EL (cell line): ENCODE measurements around the gene EFHC1.
A peak's percentile ranks its signal among the peaks of the same experiment; 100 is the strongest.

Experiments used
- DNase-seq: peaks from one replicate; pipeline ENCODE4 v3.0.0-alpha.2; 2016

EFHC1 gene

DNA sequence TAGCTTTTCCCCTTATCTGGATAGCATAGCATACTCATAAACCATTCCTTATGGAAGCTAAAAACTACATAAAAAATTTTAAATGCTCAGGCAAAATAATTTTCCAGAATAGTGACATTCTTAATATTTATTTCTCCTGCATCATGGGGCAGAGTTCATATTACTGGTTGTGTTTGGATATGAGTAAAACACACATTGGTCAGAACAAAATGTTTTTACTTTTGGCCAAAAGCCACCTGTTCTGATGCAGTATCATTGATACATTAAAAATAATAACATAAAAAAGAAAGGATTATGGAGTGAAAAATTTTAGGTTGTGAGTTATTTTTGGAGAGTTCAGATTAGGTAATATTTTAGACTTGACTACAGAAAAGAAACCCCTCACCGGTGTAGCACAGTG, 123.1 kb downstream of the EFHC1 start:
- no peak for DNase-seq

GRCh38 chr6:52543729-52544601, 123.8 kb downstream of the EFHC1 start:
- peak; percentile 92 for DNase-seq

GRCh38 chr6:52544602-52545405, 124.7 kb downstream of the EFHC1 start:
- DNase-seq: peak; percentile 54

GRCh38 chr6:52545406-52546119, 125.4 kb downstream of the EFHC1 start:
- no peak for DNase-seq

- no peak for DNase-seq
Measured at GRCh38 chr6:52546192-52546591, 126.0 kb downstream of the EFHC1 start.

DNA sequence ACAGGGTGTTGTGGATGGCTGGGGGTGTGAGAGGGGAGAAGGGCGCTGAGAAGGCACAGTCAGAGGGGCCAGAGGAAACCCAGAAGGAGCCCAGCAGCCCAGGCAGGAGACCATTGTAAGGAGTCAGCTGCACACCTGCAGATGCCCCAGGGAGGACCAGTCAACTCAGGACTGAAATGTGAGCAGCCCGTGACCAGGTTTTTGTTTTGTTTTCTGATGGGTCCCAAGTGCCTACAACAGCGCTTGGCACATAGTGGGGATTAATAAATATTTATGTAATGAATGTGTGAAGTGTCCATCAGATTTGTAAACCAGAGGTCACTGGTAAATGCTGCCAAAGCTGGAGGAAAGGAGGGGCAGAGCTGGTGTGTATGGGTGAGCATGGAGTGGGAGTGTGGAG, 126.5 kb downstream of the EFHC1 start:
- DNase-seq: no peak

DNA sequence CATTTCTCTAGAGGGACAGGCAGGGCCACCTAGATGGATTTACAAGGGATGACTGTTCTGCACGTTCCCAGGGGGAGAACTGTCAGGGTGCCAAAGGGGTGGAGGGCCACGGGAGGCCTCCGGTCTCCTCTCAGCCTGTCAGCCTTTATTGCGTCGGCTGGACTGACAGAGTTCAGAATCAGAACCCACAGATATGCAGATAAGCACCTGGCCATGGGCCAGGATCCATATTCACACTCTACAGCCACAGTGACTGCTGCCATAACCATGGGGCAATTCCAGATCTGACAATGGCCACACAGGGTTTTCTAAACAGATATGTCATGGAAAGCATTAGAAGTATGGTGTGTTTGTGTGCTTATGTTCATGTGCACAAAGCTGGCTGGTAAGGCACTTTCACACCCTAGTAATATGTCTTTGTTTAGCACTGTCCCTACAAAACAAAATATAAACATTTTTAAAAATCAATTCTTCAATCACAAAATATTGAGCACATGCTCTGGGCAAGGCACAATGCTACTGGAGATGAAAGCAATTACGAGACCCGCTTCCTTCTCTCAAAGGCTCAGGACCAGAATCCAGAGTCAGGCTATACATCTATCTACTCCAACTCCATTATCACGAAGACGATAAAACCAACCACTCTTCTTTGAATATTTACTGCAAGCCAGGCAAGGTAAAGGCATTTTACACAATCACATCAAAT, 127.7 kb downstream of the EFHC1 start:
- DNase-seq: peak; percentile 88

DNA sequence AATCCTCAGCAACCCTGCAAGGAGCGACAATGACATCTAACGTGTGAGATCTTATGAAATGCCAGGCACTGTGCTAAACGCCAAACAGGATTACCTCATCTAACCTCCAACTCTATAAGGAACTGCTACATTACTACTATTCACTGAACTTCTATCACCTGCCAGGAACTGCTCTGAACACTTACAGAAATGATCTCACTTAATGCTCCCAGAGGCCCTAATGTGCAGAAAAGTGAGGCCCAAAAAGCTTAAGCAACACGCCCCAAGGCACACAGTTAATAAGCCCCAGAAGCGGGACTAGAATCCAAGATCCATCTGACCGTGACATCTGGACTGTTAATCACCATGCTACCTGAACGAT, 128.2 kb downstream of the EFHC1 start:
- no peak for DNase-seq

- no peak for DNase-seq
Measured at GRCh38 chr6:52548999-52549398, 128.9 kb downstream of the EFHC1 start.

GRCh38 chr6:52549428-52549827, 129.3 kb downstream of the EFHC1 start:
- DNase-seq: no peak

DNA sequence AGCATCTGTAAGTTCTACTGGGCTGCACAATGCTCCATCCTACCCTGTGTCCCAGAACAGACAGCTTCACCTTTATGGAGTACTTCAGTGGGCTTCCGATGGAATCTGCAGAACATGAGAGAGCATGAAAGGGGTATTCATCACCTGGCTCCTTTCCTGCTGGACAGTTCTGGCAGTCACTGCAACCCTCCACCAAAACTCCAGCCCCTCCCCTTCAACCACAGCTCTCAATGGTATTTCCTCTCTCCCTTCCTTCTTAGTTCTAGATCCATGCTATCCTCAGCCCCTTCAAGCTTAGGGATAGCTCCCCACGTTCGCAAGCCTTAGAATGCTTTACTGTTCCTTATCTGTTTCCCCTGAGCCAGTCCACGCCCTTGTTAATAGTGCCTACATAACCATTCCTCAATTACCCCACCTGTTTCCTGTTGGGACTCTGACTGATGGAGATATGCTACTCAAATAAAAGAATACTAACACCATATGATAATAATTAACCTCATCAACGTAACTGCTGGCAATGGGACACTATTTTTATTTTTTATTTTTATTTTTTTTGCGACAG, 130.0 kb downstream of the EFHC1 start:
- DNase-seq: no peak

- no peak for DNase-seq
Measured at GRCh38 chr6:52550870-52551269, 130.7 kb downstream of the EFHC1 start.

DNA sequence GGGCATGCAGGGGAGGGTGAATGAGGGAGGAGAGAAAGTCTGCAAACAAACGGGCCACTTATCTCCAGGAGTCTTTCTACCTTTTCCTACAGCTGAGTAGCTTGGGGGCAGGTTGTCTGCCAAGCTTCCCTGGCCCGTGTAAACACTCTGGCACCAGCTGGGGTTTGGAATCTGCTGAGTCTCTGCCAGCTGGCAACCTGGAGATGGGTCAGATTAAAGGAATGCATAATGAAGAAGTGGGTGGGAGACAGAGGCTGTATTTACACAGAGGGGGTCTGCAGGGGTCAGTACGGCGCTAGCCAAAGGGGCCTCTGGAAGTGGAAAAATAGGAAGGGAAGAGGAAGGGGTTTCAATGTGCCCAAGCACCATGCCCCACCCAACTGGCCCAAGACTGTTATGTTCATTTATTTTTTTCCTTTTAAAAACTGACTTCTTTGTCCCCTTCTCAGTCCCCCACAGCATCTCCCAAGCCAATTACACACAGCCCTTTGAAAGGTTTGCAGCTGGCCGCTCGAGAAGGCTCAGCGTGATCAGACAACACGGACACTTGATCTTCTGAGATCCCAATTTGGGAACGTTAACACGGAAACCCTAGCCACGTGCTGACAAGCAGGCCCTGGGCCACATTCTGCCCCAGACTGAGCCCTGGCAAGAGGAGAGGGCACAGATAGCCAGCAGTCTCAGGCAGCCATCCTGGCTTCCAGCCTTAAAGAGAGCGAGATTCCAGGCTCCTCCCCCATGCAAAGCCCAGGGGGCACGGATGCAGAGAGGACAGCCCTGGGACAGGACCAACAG, 131.5 kb downstream of the EFHC1 start:
- peak; percentile 94 for DNase-seq

DNA sequence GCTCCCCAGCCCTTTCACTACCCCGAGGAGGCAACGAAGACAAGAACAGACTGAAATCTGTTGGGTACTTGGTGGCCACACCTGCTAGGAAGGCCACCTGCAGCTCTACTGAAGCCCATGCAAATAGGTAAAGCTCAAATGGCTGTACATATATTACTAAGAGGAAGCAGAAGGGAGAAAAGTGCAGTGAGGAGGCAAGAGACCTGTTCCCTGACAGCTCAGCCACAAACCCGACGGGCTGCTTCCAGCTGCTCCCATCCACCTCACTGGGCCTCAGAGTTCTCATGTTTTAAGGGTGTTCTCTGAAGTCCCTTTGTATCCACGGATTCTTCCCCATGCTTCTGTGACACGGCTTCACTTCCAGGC, 132.1 kb downstream of the EFHC1 start:
- peak; percentile 23 for DNase-seq

DNA sequence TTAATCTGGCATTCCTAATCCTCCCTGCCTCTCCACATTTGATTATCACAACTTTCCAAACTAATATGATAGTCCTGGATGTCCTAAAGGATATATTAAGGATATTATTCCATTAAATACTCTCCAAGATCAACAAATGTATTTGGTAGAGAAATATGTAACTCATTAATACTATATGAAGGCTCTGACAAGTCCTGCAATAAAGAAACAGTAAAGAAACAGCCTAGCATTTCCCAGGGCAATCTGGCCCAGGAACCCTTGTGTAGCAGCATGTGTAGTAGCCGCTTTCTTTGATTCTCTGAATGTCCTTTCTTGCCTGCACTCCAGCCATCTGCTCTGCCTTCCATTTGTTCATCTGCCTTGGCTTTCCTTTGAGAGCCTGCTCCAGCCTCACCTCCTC, 133.0 kb downstream of the EFHC1 start:
- DNase-seq: no peak

DNA sequence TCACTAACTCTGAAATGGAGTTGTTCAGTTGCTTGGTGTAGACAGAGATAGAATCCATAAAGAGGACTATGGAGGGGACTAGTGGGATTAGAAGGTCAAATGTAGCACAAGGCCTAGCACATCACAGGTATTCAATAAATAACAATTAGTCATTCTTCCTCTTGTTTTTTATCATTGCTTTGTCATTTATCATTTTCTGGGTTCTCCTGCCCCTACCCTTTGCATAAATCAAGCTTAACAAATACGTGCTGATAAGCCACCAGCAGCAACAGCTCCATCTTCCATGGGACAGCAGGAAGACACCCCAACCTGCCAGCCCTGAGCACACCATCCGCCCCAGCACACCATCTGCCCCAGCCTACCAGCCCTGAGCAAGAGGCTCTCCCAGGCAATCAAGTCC, 133.6 kb downstream of the EFHC1 start:
- no peak for DNase-seq

GRCh38 chr6:52554684-52555280, 134.6 kb downstream of the EFHC1 start:
- DNase-seq: no peak

- DNase-seq: peak; percentile 62
Measured at GRCh38 chr6:52555518-52556233, 135.5 kb downstream of the EFHC1 start.

GRCh38 chr6:52557389-52558265, 137.5 kb downstream of the EFHC1 start:
- DNase-seq: no peak
